ENCODE data around the gene PCSK1N.

The PCSK1N gene

GRCh38 chrX:48790477-48790876 lies 44.9 kb downstream of the PCSK1N start:
- Histone ChIP-seq H3K9me3 (no peaks in the 10 kb centered on the region), H3K27me3 (ENCODE audit: low read depth) (peaks cover 10% of the 10 kb centered on the region; the same call in 1 of the 2 replicates), H3K4me1 (no peaks in the 10 kb centered on the region), H3K36me3 (replicated peaks) (no peaks in the 10 kb centered on the region), H3K4me3 (no peak overlapping the region)
- in situ Hi-C loops (cut with MboI; ENCODE audit: low sequenced_read_pairs): no loop called here
- DNase-seq (ENCODE audit: low spot score in 2 of 2): no peak

- in situ Hi-C loops (cut with MboI; ENCODE audit: low sequenced_read_pairs): no loop called here
- H3K4me3 ChIP-seq: no peak overlapping the region
- no peak for DNase-seq (ENCODE audit: low spot score in 2 of 2)
- H3K27me3 ChIP-seq (ENCODE audit: low read depth): peaks cover 10% of the 10 kb centered on the region; the same call in 1 of the 2 replicates
- no peaks in the 10 kb centered on the region for H3K9me3 ChIP-seq
- H3K4me1 ChIP-seq: no peaks in the 10 kb centered on the region
- no peaks in the 10 kb centered on the region for H3K36me3 ChIP-seq (replicated peaks)
Measured at GRCh38 chrX:48789366-48790220, 45.8 kb downstream of the PCSK1N start.

- in situ Hi-C loops (cut with MboI; ENCODE audit: low sequenced_read_pairs): no loop called here
- Histone ChIP-seq H3K4me1 (no peaks in the 10 kb centered on the region), H3K36me3 (replicated peaks) (no peaks in the 10 kb centered on the region), H3K9me3 (no peaks in the 10 kb centered on the region), H3K4me3 (no peak overlapping the region), H3K27me3 (ENCODE audit: low read depth) (peaks cover 10% of the 10 kb centered on the region; the same call in 1 of the 2 replicates)
- DNase-seq (ENCODE audit: low spot score in 2 of 2): no peak
Measured at GRCh38 chrX:48787505-48788443, 47.6 kb downstream of the PCSK1N start.

GRCh38 chrX:48786825-48787504 lies 48.4 kb downstream of the PCSK1N start:
- Histone ChIP-seq H3K9me3 (no peaks in the 10 kb centered on the region), H3K27me3 (ENCODE audit: low read depth) (peaks cover 10% of the 10 kb centered on the region; the same call in 1 of the 2 replicates), H3K4me3 (no peak overlapping the region), H3K4me1 (no peaks in the 10 kb centered on the region), H3K36me3 (replicated peaks) (no peaks in the 10 kb centered on the region)
- in situ Hi-C loops (cut with MboI; ENCODE audit: low sequenced_read_pairs): no loop called here
- no peak for DNase-seq (ENCODE audit: low spot score in 2 of 2)

- H3K4me1 ChIP-seq: no peaks in the 10 kb centered on the region
- in situ Hi-C loops (cut with MboI; ENCODE audit: low sequenced_read_pairs): no loop called here
- peaks cover 10% of the 10 kb centered on the region; the same call in 1 of the 2 replicates for H3K27me3 ChIP-seq (ENCODE audit: low read depth)
- no peak for DNase-seq (ENCODE audit: low spot score in 2 of 2)
- H3K4me3 ChIP-seq: no peak within 1 kb of the TSS
- no peaks in the 10 kb centered on the region for H3K36me3 ChIP-seq (replicated peaks)
- no peaks in the 10 kb centered on the region for H3K9me3 ChIP-seq
Measured at GRCh38 chrX:48786341-48786800, 49.0 kb downstream of the PCSK1N start, which contains the start of gene GATA1. Gene GATA1, plus strand, starts transcription at chrX:48786590. Its CDS starts 4,520 bp downstream, at chrX:48791110.

GRCh38 chrX:48785540-48786214 lies 49.7 kb downstream of the PCSK1N start:
- H3K27me3 ChIP-seq (ENCODE audit: low read depth): peaks cover 10% of the 10 kb centered on the region; the same call in 1 of the 2 replicates
- in situ Hi-C loops (cut with MboI; ENCODE audit: low sequenced_read_pairs): no loop called here
- H3K36me3 ChIP-seq (replicated peaks): no peaks in the 10 kb centered on the region
- H3K4me3 ChIP-seq: no peak overlapping the region
- H3K9me3 ChIP-seq: no peaks in the 10 kb centered on the region
- H3K4me1 ChIP-seq: no peaks in the 10 kb centered on the region
- DNase-seq (ENCODE audit: low spot score in 2 of 2): no peak

GRCh38 chrX:48785186-48785539 lies 50.2 kb downstream of the PCSK1N start:
- H3K27me3 ChIP-seq (ENCODE audit: low read depth): peaks cover 10% of the 10 kb centered on the region; the same call in 1 of the 2 replicates
- in situ Hi-C loops (cut with MboI; ENCODE audit: low sequenced_read_pairs): no loop called here

GRCh38 chrX:48784726-48785125 lies 50.7 kb downstream of the PCSK1N start:
- DNase-seq (ENCODE audit: low spot score in 2 of 2): no peak
- Histone ChIP-seq H3K4me1 (no peaks in the 10 kb centered on the region), H3K4me3 (no peak overlapping the region), H3K36me3 (replicated peaks) (no peaks in the 10 kb centered on the region), H3K27me3 (ENCODE audit: low read depth) (peaks cover 10% of the 10 kb centered on the region; the same call in 1 of the 2 replicates), H3K9me3 (no peaks in the 10 kb centered on the region)
- in situ Hi-C loops (cut with MboI; ENCODE audit: low sequenced_read_pairs): no loop called here

More at GRCh38 chrX:48785186-48785539, 50.2 kb downstream of the PCSK1N start:
- Histone ChIP-seq H3K4me3 (no peak overlapping the region), H3K4me1 (no peaks in the 10 kb centered on the region), H3K36me3 (replicated peaks) (no peaks in the 10 kb centered on the region), H3K9me3 (no peaks in the 10 kb centered on the region)
- no peak for DNase-seq (ENCODE audit: low spot score in 2 of 2)

GRCh38 chrX:48782795-48783194 lies 52.6 kb downstream of the PCSK1N start:
- peaks cover 4% of the 10 kb centered on the region for H3K4me1 ChIP-seq
- peaks cover 3% of the 10 kb centered on the region; the same call in 1 of the 2 replicates for H3K27me3 ChIP-seq (ENCODE audit: low read depth)
- no peaks in the 10 kb centered on the region for H3K36me3 ChIP-seq (replicated peaks)
- no peak overlapping the region for H3K4me3 ChIP-seq
- no peaks in the 10 kb centered on the region for H3K9me3 ChIP-seq
- DNase-seq (ENCODE audit: low spot score in 2 of 2): no peak
- in situ Hi-C loops (cut with MboI; ENCODE audit: low sequenced_read_pairs): no loop called here

- in situ Hi-C loops (cut with MboI; ENCODE audit: low sequenced_read_pairs): no loop called here
- Histone ChIP-seq H3K27me3 (ENCODE audit: low read depth) (peaks cover 2% of the 10 kb centered on the region; the same call in 1 of the 2 replicates), H3K36me3 (replicated peaks) (no peaks in the 10 kb centered on the region), H3K9me3 (0 out of 2 replicates have a peak, but pooled peaks cover 2% of the 10 kb centered on the region), H3K4me1 (peaks cover 8% of the 10 kb centered on the region), H3K4me3 (no peak overlapping the region)
- no peak for DNase-seq (ENCODE audit: low spot score in 2 of 2)
Measured at GRCh38 chrX:48782216-48782615, 53.2 kb downstream of the PCSK1N start.

GRCh38 chrX:48781705-48782104 lies 53.7 kb downstream of the PCSK1N start:
- Histone ChIP-seq H3K4me1 (peaks cover 8% of the 10 kb centered on the region), H3K36me3 (replicated peaks) (no peaks in the 10 kb centered on the region), H3K9me3 (0 out of 2 replicates have a peak, but pooled peaks cover 2% of the 10 kb centered on the region), H3K4me3 (no peak overlapping the region), H3K27me3 (ENCODE audit: low read depth) (no peaks in the 10 kb centered on the region)
- in situ Hi-C loops (cut with MboI; ENCODE audit: low sequenced_read_pairs): no loop called here
- no peak for DNase-seq (ENCODE audit: low spot score in 2 of 2)
